ENCODE results near the gene OPA3. TPM values are rescaled to one million over a fixed set of nuclear protein-coding genes. Genes with fewer than 3 reads are reported as not detected.

Gene OPA3
- total RNA-seq, 1 experiment from 2014 or later = 11.1 TPM

DNA sequence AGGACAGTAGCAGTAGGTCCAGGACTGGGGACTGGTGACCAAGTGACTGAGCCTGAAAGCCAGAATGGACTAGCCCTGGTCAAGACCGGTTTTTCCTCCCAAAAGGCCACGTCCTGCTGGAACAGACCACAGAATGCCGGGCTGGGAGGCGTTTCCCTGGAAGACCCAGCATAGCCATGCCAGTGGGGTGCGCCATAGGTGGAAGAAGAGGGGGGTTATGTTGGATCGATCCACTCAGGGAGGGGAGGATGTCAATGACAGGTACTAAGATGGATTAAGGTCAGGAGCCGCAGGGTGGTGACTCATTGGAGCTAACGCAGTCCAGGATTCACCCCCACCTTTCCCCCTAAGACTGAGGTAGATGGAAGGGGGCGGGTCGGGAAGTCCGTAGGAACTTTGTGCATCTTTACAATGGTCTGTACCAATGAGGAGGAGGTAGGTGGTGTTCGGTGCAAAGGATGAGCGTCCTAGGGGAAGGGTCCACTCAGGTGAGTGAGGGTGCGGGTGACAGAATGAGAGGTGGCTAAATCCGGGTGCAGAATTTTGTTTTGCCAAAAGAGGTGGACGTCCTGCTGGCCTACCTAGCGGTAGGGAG lies 56.4 kb downstream of the OPA3 start:
- Histone ChIP-seq H3K9ac (ENCODE audit: low read length) (no peak overlapping the region), H3K27me3 (ENCODE audit: insufficient read depth, low read length) (no peaks in the 10 kb centered on the region), H3K4me1 (ENCODE audit: control insufficient read depth in 1 of 2, insufficient read depth in 2 of 2, low read length in 2 of 2) (peaks cover 18 to 33% of the 10 kb centered on the region in 2 experiments; a peak in 3 of 4 replicates), H4K20me1 (ENCODE audit: insufficient read depth) (no peaks in the 10 kb centered on the region), H3K27ac (ENCODE audit: low read depth, low read length) (peak overlapping the region; percentile 40; the same call in 1 of the 2 replicates), H3K79me2 (ENCODE audit: insufficient read depth, low read length) (no peaks in the 10 kb centered on the region; the same call in 1 of the 2 replicates), H3K4me2 (ENCODE audit: low read length) (peak overlapping the region; percentile 61), H3K4me3 (replicated peaks in 1 of 2; ENCODE audit: low read depth in 1 of 2, low read length in 2 of 2) (0 out of 4 replicates have a peak overlapping the region, but pooled peaks of 1 of the 2 experiments have one; percentile 11), H3K9me3 (ENCODE audit: control insufficient read depth in 1 of 2, insufficient read depth in 1 of 2, low read depth in 1 of 2, low read length in 2 of 2) (no peaks in the 10 kb centered on the region), H3K36me3 (ENCODE audit: control insufficient read depth in 1 of 2, insufficient read depth in 2 of 2, low read length in 2 of 2) (peaks cover 20 to 26% of the 10 kb centered on the region in 2 experiments), H3K9me2 (ENCODE audit: insufficient read depth) (no peaks in the 10 kb centered on the region), H2AFZ (ENCODE audit: low read depth, low read length, poor library complexity, severe bottlenecking) (no peak overlapping the region)
- no TSS peak for BruUV-seq (replicated peaks)
- DNase-seq (ENCODE audit: low read depth, low spot score) (no peak), ATAC-seq (peak; percentile 55)
- TF ChIP-seq SIN3A (IDR thresholded peaks at IDR 0.05; ENCODE audit: low read depth) (no peak), CBX3 (IDR thresholded peaks at IDR 0.05; ENCODE audit: low read depth) (no peak), CEBPB (IDR thresholded peaks at IDR 0.05; ENCODE audit: low read depth) (no peak), TCF7L2 (IDR thresholded peaks at IDR 0.05; ENCODE audit: borderline replicate concordance, extremely low read depth, insufficient read depth, insufficient read length) (no peak), ZNF274 (IDR thresholded peaks at IDR 0.05; ENCODE audit: low read depth, low read length) (no peak), JUND (IDR thresholded peaks at IDR 0.05) (peak; percentile 73), ZBTB33 (IDR thresholded peaks at IDR 0.05; ENCODE audit: extremely low read depth, insufficient replicate concordance, low read length) (no peak), RAD21 (IDR thresholded peaks at IDR 0.05; ENCODE audit: low read depth) (no peak), FOSL1 (IDR thresholded peaks at IDR 0.05; ENCODE audit: low read depth) (peak; percentile 50; the same call in 1 of the 2 replicates), EZH2 (IDR thresholded peaks at IDR 0.05) (no peak), ZFX (IDR thresholded peaks at IDR 0.05) (no peak), SP1 (IDR thresholded peaks at IDR 0.05; ENCODE audit: low read depth) (peak; percentile 42), YY1 (IDR thresholded peaks at IDR 0.05; ENCODE audit: extremely low read depth, insufficient replicate concordance, low read depth, low read length) (no peak)
- TF ChIP-seq, protein P1, sequence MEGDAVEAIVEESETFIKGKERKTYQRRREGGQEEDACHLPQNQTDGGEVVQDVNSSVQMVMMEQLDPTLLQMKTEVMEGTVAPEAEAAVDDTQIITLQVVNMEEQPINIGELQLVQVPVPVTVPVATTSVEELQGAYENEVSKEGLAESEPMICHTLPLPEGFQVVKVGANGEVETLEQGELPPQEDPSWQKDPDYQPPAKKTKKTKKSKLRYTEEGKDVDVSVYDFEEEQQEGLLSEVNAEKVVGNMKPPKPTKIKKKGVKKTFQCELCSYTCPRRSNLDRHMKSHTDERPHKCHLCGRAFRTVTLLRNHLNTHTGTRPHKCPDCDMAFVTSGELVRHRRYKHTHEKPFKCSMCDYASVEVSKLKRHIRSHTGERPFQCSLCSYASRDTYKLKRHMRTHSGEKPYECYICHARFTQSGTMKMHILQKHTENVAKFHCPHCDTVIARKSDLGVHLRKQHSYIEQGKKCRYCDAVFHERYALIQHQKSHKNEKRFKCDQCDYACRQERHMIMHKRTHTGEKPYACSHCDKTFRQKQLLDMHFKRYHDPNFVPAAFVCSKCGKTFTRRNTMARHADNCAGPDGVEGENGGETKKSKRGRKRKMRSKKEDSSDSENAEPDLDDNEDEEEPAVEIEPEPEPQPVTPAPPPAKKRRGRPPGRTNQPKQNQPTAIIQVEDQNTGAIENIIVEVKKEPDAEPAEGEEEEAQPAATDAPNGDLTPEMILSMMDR (IDR thresholded peaks at IDR 0.05 in 2 of 3, conservative IDR thresholded peaks at IDR 0.05 in 1 of 3; ENCODE audit: borderline replicate concordance in 1 of 3, insufficient read depth in 1 of 3, low read depth in 2 of 3, low read length in 2 of 3) = no peak
- TF ChIP-seq, protein P2, sequence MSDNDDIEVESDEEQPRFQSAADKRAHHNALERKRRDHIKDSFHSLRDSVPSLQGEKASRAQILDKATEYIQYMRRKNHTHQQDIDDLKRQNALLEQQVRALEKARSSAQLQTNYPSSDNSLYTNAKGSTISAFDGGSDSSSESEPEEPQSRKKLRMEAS (IDR thresholded peaks at IDR 0.05) = no peak; the same call in 1 of the 2 replicates
- intact Hi-C loops (cut with micrococcal nuclease) = no loop called here
- POLR2A ChIA-PET = interaction anchor here (1.1 kb wide), 1 partner anchor 30 kb away, joined by 4 read pairs; no protein-coding TSS in a partner anchor
- RAD21 ChIA-PET (ENCODE audit: low non-redundant PET in 1 of 2, low total read pairs in 2 of 2, uncharacterized antibody in 2 of 2, unreplicated experiment in 2 of 2) = no interaction called here
- CTCF ChIA-PET = interaction anchor here (1.0 to 1.4 kb wide), 2 partner anchors 13 to 30 kb away, joined by 4 to 5 read pairs; no protein-coding TSS in a partner anchor
